ENCODE results near the gene KIAA1586.

Gene KIAA1586

DNA sequence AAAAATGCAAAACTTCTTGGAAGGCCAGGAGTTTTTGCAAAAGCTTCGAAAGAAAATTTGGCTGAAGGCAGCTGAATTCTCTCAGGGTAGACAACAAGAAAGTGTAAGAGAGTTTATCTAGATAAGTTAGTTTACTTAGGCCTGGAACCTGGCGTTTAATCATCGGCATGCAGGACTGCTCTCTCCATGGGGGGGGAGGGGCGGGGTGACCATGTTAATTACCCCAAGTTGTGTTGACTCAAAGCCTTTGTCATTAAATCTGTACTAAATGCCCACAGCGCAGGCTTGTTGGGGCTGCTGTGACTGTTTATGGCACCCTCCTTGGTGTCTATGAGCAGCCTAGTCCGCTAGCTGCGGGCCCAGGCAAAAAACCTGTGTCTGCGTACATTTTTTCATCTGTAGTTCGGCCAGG lies 23.4 kb downstream of the KIAA1586 start:
- H3K4me3 ChIP-seq (replicated peaks; ENCODE audit: low read depth, low read length): no peak overlapping the region
- no peak for DNase-seq (ENCODE audit: extremely low read depth, low read depth)
- TF ChIP-seq, protein P1, sequence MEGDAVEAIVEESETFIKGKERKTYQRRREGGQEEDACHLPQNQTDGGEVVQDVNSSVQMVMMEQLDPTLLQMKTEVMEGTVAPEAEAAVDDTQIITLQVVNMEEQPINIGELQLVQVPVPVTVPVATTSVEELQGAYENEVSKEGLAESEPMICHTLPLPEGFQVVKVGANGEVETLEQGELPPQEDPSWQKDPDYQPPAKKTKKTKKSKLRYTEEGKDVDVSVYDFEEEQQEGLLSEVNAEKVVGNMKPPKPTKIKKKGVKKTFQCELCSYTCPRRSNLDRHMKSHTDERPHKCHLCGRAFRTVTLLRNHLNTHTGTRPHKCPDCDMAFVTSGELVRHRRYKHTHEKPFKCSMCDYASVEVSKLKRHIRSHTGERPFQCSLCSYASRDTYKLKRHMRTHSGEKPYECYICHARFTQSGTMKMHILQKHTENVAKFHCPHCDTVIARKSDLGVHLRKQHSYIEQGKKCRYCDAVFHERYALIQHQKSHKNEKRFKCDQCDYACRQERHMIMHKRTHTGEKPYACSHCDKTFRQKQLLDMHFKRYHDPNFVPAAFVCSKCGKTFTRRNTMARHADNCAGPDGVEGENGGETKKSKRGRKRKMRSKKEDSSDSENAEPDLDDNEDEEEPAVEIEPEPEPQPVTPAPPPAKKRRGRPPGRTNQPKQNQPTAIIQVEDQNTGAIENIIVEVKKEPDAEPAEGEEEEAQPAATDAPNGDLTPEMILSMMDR (IDR thresholded peaks at IDR 0.05; ENCODE audit: low read depth, low read length, missing control alignments): no peak

DNA sequence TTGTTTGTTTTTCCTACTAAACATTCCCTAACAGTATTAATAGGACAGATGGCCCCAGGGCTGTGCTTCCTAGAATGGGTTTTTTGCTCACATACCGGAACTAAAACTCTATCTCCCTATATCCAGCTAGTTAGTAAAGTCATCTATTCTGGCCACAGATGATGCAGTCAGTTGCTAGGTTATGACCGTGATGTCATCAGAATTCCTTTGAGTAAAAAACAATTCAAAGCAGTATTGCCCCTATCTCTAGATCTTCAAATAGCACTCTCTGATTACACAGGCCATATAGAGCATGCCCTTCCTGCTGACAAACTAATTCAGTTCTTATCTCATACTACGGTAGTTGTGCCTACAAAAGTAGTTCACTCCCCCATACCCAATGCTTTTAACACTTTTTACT lies 25.6 kb downstream of the KIAA1586 start:
- H3K4me3 ChIP-seq (replicated peaks; ENCODE audit: low read depth, low read length): no peak overlapping the region
- no peak for DNase-seq (ENCODE audit: extremely low read depth, low read depth)
- TF ChIP-seq, protein P1 (IDR thresholded peaks at IDR 0.05; ENCODE audit: low read depth, low read length, missing control alignments): no peak

GRCh38 chr6:57074383-57074782 lies 27.9 kb downstream of the KIAA1586 start:
- TF ChIP-seq, protein P1 (IDR thresholded peaks at IDR 0.05; ENCODE audit: low read depth, low read length, missing control alignments): no peak
- H3K4me3 ChIP-seq (replicated peaks; ENCODE audit: low read depth, low read length): no peak overlapping the region
- DNase-seq (ENCODE audit: extremely low read depth, low read depth): no peak

DNA sequence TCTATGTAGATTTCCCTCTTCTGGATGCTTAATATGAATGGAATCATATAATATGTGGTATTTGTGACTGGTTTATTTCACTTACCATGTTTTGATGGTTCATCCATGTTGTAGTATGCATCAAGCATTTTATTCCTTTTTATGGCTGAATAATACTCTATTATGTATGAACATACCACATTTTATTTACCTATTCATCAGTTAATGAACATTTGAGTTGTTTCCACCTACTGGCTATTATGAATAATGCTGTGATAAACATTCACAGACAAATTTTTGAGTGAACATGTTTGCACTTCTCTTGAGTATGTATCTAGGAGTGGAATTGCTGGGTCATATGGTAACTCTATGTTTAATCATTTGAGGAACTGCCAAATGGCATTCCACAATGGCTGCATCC lies 28.6 kb downstream of the KIAA1586 start:
- no peak for DNase-seq (ENCODE audit: extremely low read depth, low read depth)
- H3K4me3 ChIP-seq (replicated peaks; ENCODE audit: low read depth, low read length): no peak overlapping the region
- TF ChIP-seq, protein P1 (IDR thresholded peaks at IDR 0.05; ENCODE audit: low read depth, low read length, missing control alignments): no peak

GRCh38 chr6:57078531-57079207 lies 32.2 kb downstream of the KIAA1586 start:
- TF ChIP-seq, protein P1 (IDR thresholded peaks at IDR 0.05; ENCODE audit: low read depth, low read length, missing control alignments): no peak
- H3K4me3 ChIP-seq (replicated peaks; ENCODE audit: low read depth, low read length): no peak overlapping the region
- no peak for DNase-seq (ENCODE audit: extremely low read depth, low read depth)

DNA sequence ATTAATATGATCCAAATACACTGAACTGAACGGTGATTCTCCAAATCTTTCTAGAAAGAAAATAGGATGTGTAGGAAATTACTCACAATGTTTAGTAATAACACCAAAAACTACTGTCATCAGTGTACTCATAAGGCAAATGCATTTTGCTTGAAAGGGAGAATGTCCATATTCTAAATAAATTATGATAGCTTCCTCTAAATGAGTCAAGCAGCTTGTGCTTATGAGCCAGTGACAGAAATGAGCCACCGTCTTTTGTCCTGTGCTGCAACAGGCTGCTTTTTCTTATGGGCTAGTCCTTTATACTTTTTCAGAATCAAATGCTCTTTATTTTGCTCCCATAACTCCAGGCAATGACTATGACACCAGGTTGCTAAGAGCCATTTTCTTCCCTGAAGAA lies 39.0 kb downstream of the KIAA1586 start:
- TF ChIP-seq, protein P1 (IDR thresholded peaks at IDR 0.05; ENCODE audit: low read depth, low read length, missing control alignments): no peak
- no peak for DNase-seq (ENCODE audit: extremely low read depth, low read depth)
- no peak overlapping the region for H3K4me3 ChIP-seq (replicated peaks; ENCODE audit: low read depth, low read length)

DNA sequence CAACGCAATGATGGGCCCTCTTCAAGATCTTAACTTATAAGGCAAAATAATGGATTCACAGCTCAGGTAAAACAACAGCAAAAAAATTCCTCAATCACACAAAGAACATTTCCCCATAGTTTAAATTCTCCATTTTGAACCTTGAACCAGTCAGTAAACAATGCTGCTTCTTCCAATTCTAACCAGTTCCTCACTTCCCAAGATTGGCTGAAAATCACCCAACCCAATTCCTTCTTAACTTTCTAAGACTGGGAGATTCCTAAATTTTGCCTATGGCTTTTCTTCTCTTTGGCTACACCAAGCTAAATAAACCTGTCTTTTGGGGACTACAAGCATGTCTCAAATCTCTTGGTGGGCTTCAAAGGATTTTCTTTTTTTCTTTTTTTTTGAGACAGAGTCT lies 40.4 kb downstream of the KIAA1586 start:
- TF ChIP-seq, protein P1 (IDR thresholded peaks at IDR 0.05; ENCODE audit: low read depth, low read length, missing control alignments): no peak
- DNase-seq (ENCODE audit: extremely low read depth, low read depth): no peak
- no peak overlapping the region for H3K4me3 ChIP-seq (replicated peaks; ENCODE audit: low read depth, low read length)
